A549 (cell line): ENCODE measurements around the gene BZW2. TPM values are rescaled to one million over a fixed set of nuclear protein-coding genes. Genes with fewer than 3 reads are reported as not detected.
A peak's percentile ranks its signal among the peaks of the same experiment; 100 is the strongest.

ENCODE experiments used
- ATAC-seq, 2 experiments: fragments of 200-7000 bp in 1 of 2; fragments of >200 bp in 1 of 2; cut with Nextera tagmentation in 1 of 2; cut with Tn5 transposase in 1 of 2; 3 replicates each; pipeline versions ENCODE4 v1.8.0 to v1.9.1; 2018 to 2020; ENCODE audit warnings: mild to moderate bottlenecking in 1 of 2, moderate library complexity in 1 of 2
- CTCF ChIA-PET: fragments of 300-600 bp; sonication (Branson Sonifier 250); formaldehyde crosslinking; extraction: SDS; loops from one replicate; lab custom pipeline; 2021; ENCODE audit warnings: antibody characterized with exemption, inconsistent platforms; lab: Yijun Ruan, JAX
- POLR2A ChIA-PET: fragments of 350-600 bp; formaldehyde crosslinking; extraction: SDS; loops from one replicate; lab custom pipeline; 2021; ENCODE audit warnings: antibody characterized with exemption, inconsistent platforms; lab: Yijun Ruan, JAX
- DNase-seq, 2 experiments: peaks; one replicate each; pipeline versions ENCODE4 v3.0.0 to v3.0.0-alpha.2; 2011 to 2016; ENCODE audit warnings: low read depth in 1 of 2, low spot score in 1 of 2
- FAIRE-seq: peaks from 2 replicates; lab custom pipeline; 2011; peaks lifted over from hg19 to GRCh38; lab: Jason Lieb, UNC
- H3K27ac ChIP-seq, 2 experiments: fragments of >200 bp; sonication (Bioruptor Twin); formaldehyde crosslinking; 3 replicates each; pipeline ENCODE4 v1.5.1; 2016 to 2017
- H3K4me1 ChIP-seq: fragments of >200 bp; sonication (Bioruptor Twin); formaldehyde crosslinking; 3 replicates; pipeline ENCODE4 v1.6.1; 2016
- H3K4me2 ChIP-seq: fragments of >200 bp; sonication (Bioruptor Twin); formaldehyde crosslinking; 3 replicates; pipeline ENCODE4 v1.6.1; 2016
- H3K4me3 ChIP-seq: fragments of >200 bp; sonication (Bioruptor Twin); formaldehyde crosslinking; 3 replicates; pipeline ENCODE4 v1.5.1; 2016
- H3K9me3 ChIP-seq: fragments of >200 bp; sonication (Bioruptor Twin); formaldehyde crosslinking; 3 replicates; pipeline ENCODE4 v1.6.1; 2016
- ATOH8 ChIP-seq: fragments of 250-450 bp; sonication (Bioruptor Pico); IDR thresholded peaks from 2 replicates; pipeline ENCODE4 v1.5.0; 2020; ENCODE audit warnings: low read depth, mild to moderate bottlenecking, moderate library complexity
- CBX8 ChIP-seq: fragments of 200-600 bp; sonication (generic); IDR thresholded peaks from 2 replicates; pipeline ENCODE4 v1.6.1; 2016
- CEBPB ChIP-seq, 2 experiments: fragments of >200 bp in 1 of 2; sonication (Bioruptor Twin) in 1 of 2; formaldehyde crosslinking in 1 of 2; IDR thresholded peaks; 2 replicates each; pipeline ENCODE4 v1.6.1; 2012 to 2016
- CTCF ChIP-seq: fragments of >200 bp; sonication (Bioruptor Twin); formaldehyde crosslinking; IDR thresholded peaks from 3 replicates; pipeline ENCODE4 v1.5.1; 2016
- FOSL2 ChIP-seq, 2 experiments: fragments of 450-650 bp in 1 of 2; fragments of >200 bp in 1 of 2; sonication (Bioruptor Twin) in 1 of 2; formaldehyde crosslinking; IDR thresholded peaks; 2 replicates each; pipeline versions ENCODE4 v1.5.0 to v1.6.1; 2016 to 2020; ENCODE audit warnings: mild to moderate bottlenecking in 1 of 2, moderate library complexity in 1 of 2
- HES2 ChIP-seq: fragments of >200 bp; sonication (Bioruptor Twin); formaldehyde crosslinking; IDR thresholded peaks from 2 replicates; pipeline ENCODE4 v1.6.1; 2016
- JUN ChIP-seq, 2 experiments: fragments of >200 bp; sonication (Bioruptor Twin); formaldehyde crosslinking; IDR thresholded peaks; 2 replicates in 1 of 2; 3 replicates in 1 of 2; pipeline ENCODE4 v1.6.1; 2016 to 2017
- KDM5A ChIP-seq: fragments of 200-600 bp; sonication (generic); IDR thresholded peaks from 2 replicates; pipeline ENCODE4 v1.6.1; 2016; ENCODE audit warnings: antibody characterized with exemption, mild to moderate bottlenecking
- MAFK ChIP-seq: fragments of 450-650 bp; IDR thresholded peaks from 2 replicates; pipeline ENCODE4 v1.6.1; 2014; ENCODE audit not compliant: partially characterized antibody
- MAZ ChIP-seq: fragments of 150-350 bp; IDR thresholded peaks from 2 replicates; pipeline ENCODE4 v1.6.1; 2014; ENCODE audit warnings: antibody characterized with exemption, low read depth, low read length, borderline replicate concordance
- NR3C1 ChIP-seq: fragments of >200 bp; sonication (Bioruptor Twin); formaldehyde crosslinking; IDR thresholded peaks from 3 replicates; pipeline ENCODE4 v1.6.1; 2017
- PBX3 ChIP-seq: IDR thresholded peaks from 2 replicates; pipeline ENCODE4 v1.6.1; 2012
- RAD21 ChIP-seq, 2 experiments: fragments of >200 bp in 1 of 2; sonication (Bioruptor Twin) in 1 of 2; formaldehyde crosslinking in 1 of 2; IDR thresholded peaks in 1 of 2; conservative IDR thresholded peaks in 1 of 2; 2 replicates in 1 of 2; 3 replicates in 1 of 2; pipeline ENCODE4 v1.6.1; 2012 to 2018; ENCODE audit warnings: inconsistent platforms in 1 of 2
- RCOR1 ChIP-seq: fragments of 150-350 bp; IDR thresholded peaks from 2 replicates; pipeline ENCODE4 v1.6.1; 2014; ENCODE audit warnings: antibody characterized with exemption, low read length, low read depth
- TP53 ChIP-seq: fragments of 250-450 bp; sonication (Bioruptor Pico); IDR thresholded peaks from 2 replicates; pipeline ENCODE4 v1.5.0; 2021; ENCODE audit warnings: mild to moderate bottlenecking, moderate library complexity
- ZFP36 ChIP-seq: fragments of 450-650 bp; IDR thresholded peaks from 2 replicates; pipeline ENCODE4 v1.6.1; 2014; ENCODE audit warnings: borderline replicate concordance; ENCODE audit not compliant: partially characterized antibody
- ZSCAN20 ChIP-seq: fragments of 250-450 bp; sonication (Bioruptor Pico); IDR thresholded peaks from 2 replicates; pipeline ENCODE4 v1.8.0; 2022; ENCODE audit warnings: mild to moderate bottlenecking, moderate library complexity
- WGBS: methylation state at CpG from one replicate; pipeline ENCODE4 v1.1.6; 2017; ENCODE audit errors: missing lambda C conversion rate; 5-methylcytosine and 5-hydroxymethylcytosine counted together
- polyA plus RNA-seq, 4 experiments: library from polyadenylated mRNA; depleted of rRNA in 3 of 4; stranded (reverse); fragments of >200 nt; fragmentation: RNase III in 1 of 4; extraction: RNeasy Plus Mini Kit Qiagen cat#74134 plus additional on column Dnase treatment in 1 of 4; gene quantifications; 2 replicates in 3 of 4; 3 replicates in 1 of 4; pipeline ENCODE4 v1.2.3, GENCODE V29; 2011 to 2017
- TF ChIP-seq, protein P1 (sequence below): IDR thresholded peaks from 2 replicates; pipeline ENCODE4 v1.6.1; 2012
- TF ChIP-seq, protein P2 (sequence below): fragments of 150-350 bp; IDR thresholded peaks from 2 replicates; pipeline ENCODE4 v1.6.1; 2014; ENCODE audit warnings: low read depth, mild to moderate bottlenecking, low read length

Gene BZW2
- polyA plus RNA-seq, 2 of the 4 experiments (the other 2 are of a cell fraction): 72.4 to 101 TPM

DNA sequence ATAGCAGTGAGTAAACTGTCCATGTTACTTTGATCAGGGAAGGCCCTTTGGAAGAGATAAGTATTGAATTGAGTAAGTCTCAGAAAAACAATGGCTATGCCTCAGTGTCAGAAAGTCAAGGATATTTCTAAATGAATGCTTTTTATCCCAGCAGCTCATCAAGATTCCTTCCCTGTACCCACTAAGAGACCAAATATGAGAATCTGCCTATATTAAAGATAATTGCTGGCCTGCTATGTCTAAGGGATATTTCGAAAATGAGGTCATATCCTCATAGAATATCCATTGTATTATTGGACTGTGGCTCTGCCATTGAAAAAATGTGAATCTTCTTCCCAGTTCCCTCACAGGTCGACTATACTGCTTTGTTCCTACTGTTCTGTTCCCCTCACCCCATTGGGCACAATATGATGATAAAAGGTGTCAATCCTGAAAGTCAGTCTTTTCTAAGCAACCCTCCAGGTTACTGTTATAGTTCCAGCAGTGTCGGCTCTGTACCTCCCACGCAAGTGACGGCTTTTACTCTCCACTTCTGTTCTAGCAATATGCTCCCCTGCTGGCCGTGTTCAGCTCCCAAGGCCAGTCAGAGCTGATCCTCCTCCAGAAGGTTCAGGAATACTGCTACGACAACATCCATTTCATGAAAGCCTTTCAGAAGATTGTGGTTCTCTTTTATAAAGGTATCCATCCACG is 51.7 kb downstream of the BZW2 start:
- H3K4me3 ChIP-seq: no peak overlapping the region
- no peak overlapping the region for H3K4me2 ChIP-seq
- no peak overlapping the region for H3K27ac ChIP-seq
- POLR2A ChIA-PET: no interaction called here
- 91% methylated on average over 8 of the region's 8 CpGs for WGBS
- TF ChIP-seq, protein P1, sequence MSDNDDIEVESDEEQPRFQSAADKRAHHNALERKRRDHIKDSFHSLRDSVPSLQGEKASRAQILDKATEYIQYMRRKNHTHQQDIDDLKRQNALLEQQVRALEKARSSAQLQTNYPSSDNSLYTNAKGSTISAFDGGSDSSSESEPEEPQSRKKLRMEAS: no peak
- TF ChIP-seq TP53 (CRISPR knock-in tag): no peak
- no peak for TF ChIP-seq MAZ
- TF ChIP-seq ATOH8: no peak
- no peak for TF ChIP-seq ZSCAN20 (CRISPR knock-in tag)
- TF ChIP-seq CBX8: no peak
- no peak for TF ChIP-seq KDM5A
- no peak for TF ChIP-seq MAFK
- TF ChIP-seq FOSL2 (IDR thresholded peaks at IDR 0.05): no peak
- no peak for TF ChIP-seq FOSL2 (CRISPR knock-in tag; IDR thresholded peaks at IDR 0.05)
- TF ChIP-seq CEBPB (IDR thresholded peaks at IDR 0.05): no peak
- TF ChIP-seq HES2: no peak
- TF ChIP-seq, protein P2, sequence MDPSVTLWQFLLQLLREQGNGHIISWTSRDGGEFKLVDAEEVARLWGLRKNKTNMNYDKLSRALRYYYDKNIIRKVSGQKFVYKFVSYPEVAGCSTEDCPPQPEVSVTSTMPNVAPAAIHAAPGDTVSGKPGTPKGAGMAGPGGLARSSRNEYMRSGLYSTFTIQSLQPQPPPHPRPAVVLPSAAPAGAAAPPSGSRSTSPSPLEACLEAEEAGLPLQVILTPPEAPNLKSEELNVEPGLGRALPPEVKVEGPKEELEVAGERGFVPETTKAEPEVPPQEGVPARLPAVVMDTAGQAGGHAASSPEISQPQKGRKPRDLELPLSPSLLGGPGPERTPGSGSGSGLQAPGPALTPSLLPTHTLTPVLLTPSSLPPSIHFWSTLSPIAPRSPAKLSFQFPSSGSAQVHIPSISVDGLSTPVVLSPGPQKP: no peak
- no peak for TF ChIP-seq RCOR1
- no peak for TF ChIP-seq PBX3
- no peak for TF ChIP-seq ZFP36
- ATAC-seq (no peak; a peak in 1 of 6 replicates), DNase-seq (no peak), FAIRE-seq (no peak)
- H3K9me3 ChIP-seq: no peaks in the 10 kb centered on the region
- no peaks in the 10 kb centered on the region for H3K4me1 ChIP-seq
- CTCF ChIA-PET: interaction anchor here (0.7 to 1.5 kb wide), 6 partner anchors 10 to 221 kb away, joined by 3 to 6 read pairs (median 4); no protein-coding TSS in a partner anchor

DNA sequence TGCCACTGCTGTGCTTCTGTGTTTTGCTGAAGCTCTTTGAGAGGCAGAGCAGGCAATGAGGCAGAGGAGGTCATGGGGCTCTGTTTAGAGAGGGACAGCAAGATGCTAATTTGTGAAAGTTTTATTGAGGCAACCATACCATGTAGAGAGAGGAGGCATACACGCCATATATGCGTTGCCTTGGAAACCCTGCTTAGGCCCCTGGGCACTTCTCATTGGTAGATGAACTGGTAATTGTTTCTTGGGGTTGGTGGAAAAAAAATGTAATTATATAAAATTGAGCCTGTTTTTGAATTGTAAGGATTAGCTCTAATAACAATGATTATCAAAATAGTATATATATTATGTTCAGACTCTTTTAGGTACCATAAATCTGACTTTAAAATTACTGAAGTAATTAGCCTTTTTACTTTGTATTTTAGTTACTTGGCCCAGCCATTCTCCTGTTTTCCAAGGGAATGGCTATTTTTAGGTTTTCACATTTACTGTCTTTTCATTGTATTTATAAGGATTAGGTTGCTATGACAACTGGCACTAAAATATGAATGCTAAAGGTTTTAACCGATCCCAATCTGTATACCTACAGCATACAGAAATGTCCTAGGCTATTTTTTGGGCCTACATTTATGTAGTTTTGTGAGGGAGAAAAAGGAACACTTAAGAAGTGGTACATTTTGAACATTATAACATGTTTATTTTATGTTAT is 52.4 kb downstream of the BZW2 start:
- no peak overlapping the region for H3K4me3 ChIP-seq
- DNase-seq (no peak), FAIRE-seq (no peak), ATAC-seq (no peak)
- CTCF ChIA-PET: interaction anchor here (1.0 kb wide), 1 partner anchor 220 kb away, joined by 3 read pairs; no protein-coding TSS in a partner anchor
- H3K9me3 ChIP-seq: no peaks in the 10 kb centered on the region
- H3K27ac ChIP-seq: no peak overlapping the region
- POLR2A ChIA-PET: no interaction called here
- WGBS: 95% methylated on average over 3 of the region's 3 CpGs
- no peak overlapping the region for H3K4me2 ChIP-seq
- H3K4me1 ChIP-seq: no peaks in the 10 kb centered on the region
- TF ChIP-seq NR3C1: no peak

GRCh38 chr7:16702441-16702840 is 56.5 kb downstream of the BZW2 start:
- ATAC-seq (0 out of 6 replicates have a peak, but pooled peaks of 1 of the 2 experiments have one; percentile 31), DNase-seq (peak in 1 of 2 experiments; percentile 20), FAIRE-seq (peak; percentile 77)
- Histone ChIP-seq H3K4me3 (no peak overlapping the region), H3K4me1 (no peaks in the 10 kb centered on the region), H3K9me3 (no peaks in the 10 kb centered on the region), H3K4me2 (no peak overlapping the region), H3K27ac (no peak overlapping the region)
- ChIA-PET POLR2A (no interaction called here), CTCF (interaction anchor here (0.6 to 1.5 kb wide), 4 partner anchors 10 to 216 kb away, joined by 3 read pairs; no protein-coding TSS in a partner anchor)
- TF ChIP-seq RAD21 (conservative IDR thresholded peaks at IDR 0.05 in 1 of 2, IDR thresholded peaks at IDR 0.05 in 1 of 2): peak; percentile 44 to 49
- TF ChIP-seq CTCF: peak; percentile 32; the same call in 1 of the 3 replicates
- no peak for TF ChIP-seq JUN (IDR thresholded peaks at IDR 0.05)
- TF ChIP-seq, protein P2: no peak
